Measurements from ENCODE around the gene TCERG1L. TPM values are rescaled to one million over a fixed set of nuclear protein-coding genes. Genes with fewer than 3 reads are reported as not detected.
"Not testable (repeated sequence)": the region's sequence is repeated elsewhere in the genome, so short reads cannot be mapped to it uniquely, and the experiment has no call there.

The TCERG1L gene
- total and polyA plus RNA-seq, 4 donors, result 1.9 to 23.5 (median 14.9) TPM

GRCh38 chr10:131237991-131238651 is 73.4 kb downstream of the TCERG1L start:
- Histone ChIP-seq H3K36me3 (ENCODE audit: control insufficient read depth, insufficient read depth, low read length) (peaks cover 6% of the 10 kb centered on the region), H3K4me3 (ENCODE audit: low read depth, low read length) (no peak overlapping the region), H3K27ac (ENCODE audit: low read depth, low read length) (no peak overlapping the region), H3K9me3 (ENCODE audit: control insufficient read depth, insufficient read depth, low read length) (no peaks in the 10 kb centered on the region), H3K4me1 (ENCODE audit: control insufficient read depth, insufficient read depth, low read length) (peaks cover 14% of the 10 kb centered on the region), H3K27me3 (ENCODE audit: control insufficient read depth, insufficient read depth, low read length) (peaks cover 4% of the 10 kb centered on the region)
- WGBS (ENCODE audit: insufficient coverage), result 88% methylated on average over 15 of the region's 20 CpGs
- DNase-seq (ENCODE audit: low read depth in 4 of 6, low spot score in 6 of 6), result no peak

- H3K27ac ChIP-seq (ENCODE audit: low read depth, low read length); H3K36me3 ChIP-seq (ENCODE audit: control insufficient read depth, insufficient read depth, low read length); DNase-seq (ENCODE audit: low read depth in 4 of 6, low spot score in 6 of 6); H3K9me3 ChIP-seq (ENCODE audit: control insufficient read depth, insufficient read depth, low read length); H3K27me3 ChIP-seq (ENCODE audit: control insufficient read depth, insufficient read depth, low read length); H3K4me3 ChIP-seq (ENCODE audit: low read depth, low read length): not testable (repeated sequence)
- WGBS (ENCODE audit: insufficient coverage), result 86% methylated on average over 5 of the region's 13 CpGs
- H3K4me1 ChIP-seq (ENCODE audit: control insufficient read depth, insufficient read depth, low read length), result peaks cover 31% of the 10 kb centered on the region
Observed at GRCh38 chr10:131234606-131235005, 76.9 kb downstream of the TCERG1L start.

GRCh38 chr10:131233611-131234258 is 77.8 kb downstream of the TCERG1L start:
- 67% methylated on average over 4 of the region's 7 CpGs for WGBS (ENCODE audit: insufficient coverage)
- peaks cover 24% of the 10 kb centered on the region for H3K4me1 ChIP-seq (ENCODE audit: control insufficient read depth, insufficient read depth, low read length)
- no peaks in the 10 kb centered on the region for H3K27me3 ChIP-seq (ENCODE audit: control insufficient read depth, insufficient read depth, low read length)
- no peak overlapping the region for H3K27ac ChIP-seq (ENCODE audit: low read depth, low read length)
- H3K4me3 ChIP-seq (ENCODE audit: low read depth, low read length), result no peak overlapping the region
- H3K36me3 ChIP-seq (ENCODE audit: control insufficient read depth, insufficient read depth, low read length), result peaks cover 10% of the 10 kb centered on the region
- DNase-seq (ENCODE audit: low read depth in 4 of 6, low spot score in 6 of 6), result no peak
- no peaks in the 10 kb centered on the region for H3K9me3 ChIP-seq (ENCODE audit: control insufficient read depth, insufficient read depth, low read length)

GRCh38 chr10:131231965-131232541 is 79.5 kb downstream of the TCERG1L start:
- Histone ChIP-seq H3K36me3 (ENCODE audit: control insufficient read depth, insufficient read depth, low read length) (peaks cover 6% of the 10 kb centered on the region), H3K4me1 (ENCODE audit: control insufficient read depth, insufficient read depth, low read length) (peaks cover 22% of the 10 kb centered on the region), H3K27me3 (ENCODE audit: control insufficient read depth, insufficient read depth, low read length) (no peaks in the 10 kb centered on the region), H3K4me3 (ENCODE audit: low read depth, low read length) (no peak overlapping the region), H3K9me3 (ENCODE audit: control insufficient read depth, insufficient read depth, low read length) (no peaks in the 10 kb centered on the region), H3K27ac (ENCODE audit: low read depth, low read length) (no peak overlapping the region)
- 40% methylated on average over 13 of the region's 15 CpGs for WGBS (ENCODE audit: insufficient coverage)
- DNase-seq (ENCODE audit: low read depth in 4 of 6, low spot score in 6 of 6), result peak in 1 of 6 donors; percentile 42

- H3K27me3 ChIP-seq (ENCODE audit: control insufficient read depth, insufficient read depth, low read length), result no peaks in the 10 kb centered on the region
- peaks cover 25% of the 10 kb centered on the region for H3K4me1 ChIP-seq (ENCODE audit: control insufficient read depth, insufficient read depth, low read length)
- H3K36me3 ChIP-seq (ENCODE audit: control insufficient read depth, insufficient read depth, low read length), result peaks cover 4% of the 10 kb centered on the region
- H3K27ac ChIP-seq (ENCODE audit: low read depth, low read length), result no peak overlapping the region
- no peaks in the 10 kb centered on the region for H3K9me3 ChIP-seq (ENCODE audit: control insufficient read depth, insufficient read depth, low read length)
- no peak for DNase-seq (ENCODE audit: low read depth in 4 of 6, low spot score in 6 of 6)
- 64% methylated on average over 13 of the region's 19 CpGs for WGBS (ENCODE audit: insufficient coverage)
- H3K4me3 ChIP-seq (ENCODE audit: low read depth, low read length), result no peak overlapping the region
Observed at GRCh38 chr10:131231323-131231964, 80.1 kb downstream of the TCERG1L start.

- Histone ChIP-seq H3K27me3 (ENCODE audit: control insufficient read depth, insufficient read depth, low read length) (no peaks in the 10 kb centered on the region), H3K4me3 (ENCODE audit: low read depth, low read length) (no peak overlapping the region), H3K27ac (ENCODE audit: low read depth, low read length) (no peak overlapping the region), H3K9me3 (ENCODE audit: control insufficient read depth, insufficient read depth, low read length) (no peaks in the 10 kb centered on the region), H3K4me1 (ENCODE audit: control insufficient read depth, insufficient read depth, low read length) (peaks cover 25% of the 10 kb centered on the region), H3K36me3 (ENCODE audit: control insufficient read depth, insufficient read depth, low read length) (peaks cover 4% of the 10 kb centered on the region)
- DNase-seq (ENCODE audit: low read depth in 4 of 6, low spot score in 6 of 6), result no peak
- 87% methylated on average over 15 of the region's 15 CpGs for WGBS (ENCODE audit: insufficient coverage)
Observed at GRCh38 chr10:131230641-131231322, 80.7 kb downstream of the TCERG1L start.

- Histone ChIP-seq H3K4me3 (ENCODE audit: low read depth, low read length) (no peak overlapping the region), H3K36me3 (ENCODE audit: control insufficient read depth, insufficient read depth, low read length) (peaks cover 4% of the 10 kb centered on the region), H3K9me3 (ENCODE audit: control insufficient read depth, insufficient read depth, low read length) (no peaks in the 10 kb centered on the region), H3K27me3 (ENCODE audit: control insufficient read depth, insufficient read depth, low read length) (no peaks in the 10 kb centered on the region), H3K27ac (ENCODE audit: low read depth, low read length) (no peak overlapping the region), H3K4me1 (ENCODE audit: control insufficient read depth, insufficient read depth, low read length) (peaks cover 25% of the 10 kb centered on the region)
- 84% methylated on average over 16 of the region's 17 CpGs for WGBS (ENCODE audit: insufficient coverage)
- no peak for DNase-seq (ENCODE audit: low read depth in 4 of 6, low spot score in 6 of 6)
Observed at GRCh38 chr10:131230166-131230565, 81.4 kb downstream of the TCERG1L start.

- peaks cover 24% of the 10 kb centered on the region for H3K4me1 ChIP-seq (ENCODE audit: control insufficient read depth, insufficient read depth, low read length)
- no peak overlapping the region for H3K4me3 ChIP-seq (ENCODE audit: low read depth, low read length)
- H3K9me3 ChIP-seq (ENCODE audit: control insufficient read depth, insufficient read depth, low read length), result no peaks in the 10 kb centered on the region
- peaks cover 4% of the 10 kb centered on the region for H3K36me3 ChIP-seq (ENCODE audit: control insufficient read depth, insufficient read depth, low read length)
- no peak overlapping the region for H3K27ac ChIP-seq (ENCODE audit: low read depth, low read length)
- DNase-seq (ENCODE audit: low read depth in 4 of 6, low spot score in 6 of 6), result no peak
- no peaks in the 10 kb centered on the region for H3K27me3 ChIP-seq (ENCODE audit: control insufficient read depth, insufficient read depth, low read length)
- 98% methylated on average over 12 of the region's 16 CpGs for WGBS (ENCODE audit: insufficient coverage)
Observed at GRCh38 chr10:131227163-131227740, 84.3 kb downstream of the TCERG1L start.

Measured in spinal cord (tissue), 10 donors.